ENCODE data around the gene PWP1. TPM values are rescaled to one million over a fixed set of nuclear protein-coding genes. Genes with fewer than 3 reads are reported as not detected.

Gene PWP1
- total RNA-seq, 1 donor, result 70.8 TPM

- peaks cover 14% of the 10 kb centered on the region for H3K4me1 ChIP-seq (ENCODE audit: insufficient read depth, low read length)
- no peaks in the 10 kb centered on the region for H3K27me3 ChIP-seq (ENCODE audit: insufficient read depth, low read length)
- H3K4me3 ChIP-seq (ENCODE audit: low read length), result no peak overlapping the region
- no peaks in the 10 kb centered on the region for H3K9me3 ChIP-seq (ENCODE audit: low read depth, low read length)
These were observed 25.4 kb upstream of the PWP1 start for GRCh38 chr12:107660235-107660634.

GRCh38 chr12:107660861-107661415, 24.7 kb upstream of the PWP1 start:
- no peaks in the 10 kb centered on the region for H3K9me3 ChIP-seq (ENCODE audit: low read depth, low read length)
- peaks cover 14% of the 10 kb centered on the region for H3K4me1 ChIP-seq (ENCODE audit: insufficient read depth, low read length)
- H3K4me3 ChIP-seq (ENCODE audit: low read length), result no peak overlapping the region
- H3K27me3 ChIP-seq (ENCODE audit: insufficient read depth, low read length), result no peaks in the 10 kb centered on the region

GRCh38 chr12:107661830-107662229, 23.8 kb upstream of the PWP1 start:
- H3K27me3 ChIP-seq (ENCODE audit: insufficient read depth, low read length), result no peaks in the 10 kb centered on the region
- no peaks in the 10 kb centered on the region for H3K9me3 ChIP-seq (ENCODE audit: low read depth, low read length)
- peaks cover 14% of the 10 kb centered on the region for H3K4me1 ChIP-seq (ENCODE audit: insufficient read depth, low read length)
- no peak overlapping the region for H3K4me3 ChIP-seq (ENCODE audit: low read length)

GRCh38 chr12:107662484-107662883, 23.1 kb upstream of the PWP1 start:
- no peaks in the 10 kb centered on the region for H3K27me3 ChIP-seq (ENCODE audit: insufficient read depth, low read length)
- H3K4me1 ChIP-seq (ENCODE audit: insufficient read depth, low read length), result peaks cover 14% of the 10 kb centered on the region
- no peak overlapping the region for H3K4me3 ChIP-seq (ENCODE audit: low read length)
- H3K9me3 ChIP-seq (ENCODE audit: low read depth, low read length), result no peaks in the 10 kb centered on the region

GRCh38 chr12:107663277-107663676, 22.3 kb upstream of the PWP1 start:
- no peak overlapping the region for H3K4me3 ChIP-seq (ENCODE audit: low read length)
- no peaks in the 10 kb centered on the region for H3K9me3 ChIP-seq (ENCODE audit: low read depth, low read length)
- no peaks in the 10 kb centered on the region for H3K27me3 ChIP-seq (ENCODE audit: insufficient read depth, low read length)
- H3K4me1 ChIP-seq (ENCODE audit: insufficient read depth, low read length), result peaks cover 14% of the 10 kb centered on the region

- Histone ChIP-seq H3K9me3 (ENCODE audit: low read depth, low read length) (no peaks in the 10 kb centered on the region), H3K4me3 (ENCODE audit: low read length) (no peak overlapping the region), H3K27me3 (ENCODE audit: insufficient read depth, low read length) (no peaks in the 10 kb centered on the region), H3K4me1 (ENCODE audit: insufficient read depth, low read length) (peaks cover 14% of the 10 kb centered on the region)
These were observed 19.6 kb upstream of the PWP1 start for GRCh38 chr12:107666009-107666408.

- Histone ChIP-seq H3K4me1 (ENCODE audit: insufficient read depth, low read length) (peaks cover 8% of the 10 kb centered on the region), H3K9me3 (ENCODE audit: low read depth, low read length) (no peaks in the 10 kb centered on the region), H3K4me3 (ENCODE audit: low read length) (no peak overlapping the region), H3K27me3 (ENCODE audit: insufficient read depth, low read length) (no peaks in the 10 kb centered on the region)
These were observed 18.1 kb upstream of the PWP1 start for GRCh38 chr12:107667464-107667863.

- H3K4me3 ChIP-seq (ENCODE audit: low read length), result no peak overlapping the region
- H3K4me1 ChIP-seq (ENCODE audit: insufficient read depth, low read length), result peaks cover 3% of the 10 kb centered on the region
- H3K9me3 ChIP-seq (ENCODE audit: low read depth, low read length), result no peaks in the 10 kb centered on the region
- H3K27me3 ChIP-seq (ENCODE audit: insufficient read depth, low read length), result no peaks in the 10 kb centered on the region
These were observed 17.1 kb upstream of the PWP1 start for GRCh38 chr12:107668320-107669098.

GRCh38 chr12:107669946-107670345, 15.7 kb upstream of the PWP1 start:
- H3K4me1 ChIP-seq (ENCODE audit: insufficient read depth, low read length), result no peaks in the 10 kb centered on the region
- no peak overlapping the region for H3K4me3 ChIP-seq (ENCODE audit: low read length)
- H3K27me3 ChIP-seq (ENCODE audit: insufficient read depth, low read length), result no peaks in the 10 kb centered on the region
- no peaks in the 10 kb centered on the region for H3K9me3 ChIP-seq (ENCODE audit: low read depth, low read length)

GRCh38 chr12:107670999-107671643, 14.5 kb upstream of the PWP1 start:
- Histone ChIP-seq H3K4me1 (ENCODE audit: insufficient read depth, low read length) (no peaks in the 10 kb centered on the region), H3K9me3 (ENCODE audit: low read depth, low read length) (no peaks in the 10 kb centered on the region), H3K27me3 (ENCODE audit: insufficient read depth, low read length) (no peaks in the 10 kb centered on the region), H3K4me3 (ENCODE audit: low read length) (no peak overlapping the region)

GRCh38 chr12:107677671-107678070, 7.9 kb upstream of the PWP1 start:
- no peak overlapping the region for H3K4me3 ChIP-seq (ENCODE audit: low read length)
- H3K4me1 ChIP-seq (ENCODE audit: insufficient read depth, low read length), result no peaks in the 10 kb centered on the region
- peaks cover 2% of the 10 kb centered on the region for H3K27me3 ChIP-seq (ENCODE audit: insufficient read depth, low read length)
- H3K9me3 ChIP-seq (ENCODE audit: low read depth, low read length), result no peaks in the 10 kb centered on the region

GRCh38 chr12:107679336-107679735, 6.3 kb upstream of the PWP1 start:
- H3K4me3 ChIP-seq (ENCODE audit: low read length), result no peak overlapping the region
- no peaks in the 10 kb centered on the region for H3K4me1 ChIP-seq (ENCODE audit: insufficient read depth, low read length)
- no peaks in the 10 kb centered on the region for H3K9me3 ChIP-seq (ENCODE audit: low read depth, low read length)
- peaks cover 2% of the 10 kb centered on the region for H3K27me3 ChIP-seq (ENCODE audit: insufficient read depth, low read length)

GRCh38 chr12:107681455-107681835, 4.2 kb upstream of the PWP1 start:
- H3K9me3 ChIP-seq (ENCODE audit: low read depth, low read length), result no peaks in the 10 kb centered on the region
- peaks cover 2% of the 10 kb centered on the region for H3K27me3 ChIP-seq (ENCODE audit: insufficient read depth, low read length)
- H3K4me3 ChIP-seq (ENCODE audit: low read length), result no peak overlapping the region
- H3K4me1 ChIP-seq (ENCODE audit: insufficient read depth, low read length), result peaks cover 15% of the 10 kb centered on the region

- Histone ChIP-seq H3K27me3 (ENCODE audit: insufficient read depth, low read length) (no peaks in the 10 kb centered on the region), H3K9me3 (ENCODE audit: low read depth, low read length) (no peaks in the 10 kb centered on the region), H3K4me3 (ENCODE audit: low read length) (no peak overlapping the region), H3K4me1 (ENCODE audit: insufficient read depth, low read length) (peaks cover 21% of the 10 kb centered on the region)
These were observed 3.5 kb upstream of the PWP1 start for GRCh38 chr12:107681836-107682820.

Measured in mononuclear cell (primary cell).